C4-2B (cell line): ENCODE measurements around the gene LCN12.

Source experiments
- CTCF ChIP-seq: fragments of 450-650 bp; conservative IDR thresholded peaks from 2 replicates; pipeline ENCODE4 v1.5.1; 2017; ENCODE audit warnings: mild to moderate bottlenecking
- ZFX ChIP-seq: fragments of 450-650 bp; IDR thresholded peaks from 2 replicates; pipeline ENCODE4 v1.6.1; 2017

GRCh38 chr9:136936645-136937170 is 15.4 kb upstream of the LCN12 start:
- TF ChIP-seq CTCF (no peak), ZFX (no peak)
